HG02970 (cell line): ENCODE data around the gene SNX20.

ENCODE experiments used
- ATAC-seq: cut with Tn5 transposase; IDR thresholded peaks from one replicate; pipeline ENCODE4 v1.9.1; 2021; ENCODE audit warnings: mild to moderate bottlenecking, moderate library complexity, moderate number of reproducible peaks; ENCODE audit not compliant: unreplicated experiment, low FRiP score

SNX20 gene

DNA sequence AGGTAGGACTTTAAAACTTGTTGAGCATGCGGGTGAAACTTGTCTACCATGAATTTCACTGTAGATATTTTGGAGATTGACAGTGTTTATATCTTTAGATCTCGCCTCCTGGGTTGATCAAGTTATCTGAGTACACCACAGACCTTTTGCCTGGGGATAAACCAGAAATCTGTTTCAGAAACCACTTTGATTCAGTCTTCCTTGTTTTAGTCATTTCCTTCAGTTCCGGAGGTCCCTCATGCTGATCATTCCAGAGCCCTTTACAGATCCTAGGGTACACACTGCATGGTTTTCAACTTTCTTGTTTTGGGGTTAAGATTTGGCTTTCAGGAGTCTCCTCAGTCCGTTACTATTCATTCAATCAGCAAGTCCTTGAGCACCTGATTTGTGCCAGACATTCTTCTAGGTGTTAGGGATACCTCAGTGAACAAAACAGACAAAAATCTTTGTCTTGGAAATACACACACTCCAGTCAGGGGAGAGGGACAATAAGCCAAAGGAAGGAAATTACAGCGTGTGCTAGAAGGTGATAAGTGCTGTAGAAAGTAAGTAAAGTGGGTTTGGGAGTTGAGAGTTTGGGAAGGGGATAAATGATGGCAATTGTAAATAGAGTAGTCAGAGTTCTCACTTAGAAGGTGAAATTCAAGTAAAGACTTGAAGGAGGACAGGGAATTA, 24.5 kb upstream of the SNX20 start:
- ATAC-seq: no peak

GRCh38 chr16:50704245-50704644, 23.1 kb upstream of the SNX20 start:
- no peak for ATAC-seq

DNA sequence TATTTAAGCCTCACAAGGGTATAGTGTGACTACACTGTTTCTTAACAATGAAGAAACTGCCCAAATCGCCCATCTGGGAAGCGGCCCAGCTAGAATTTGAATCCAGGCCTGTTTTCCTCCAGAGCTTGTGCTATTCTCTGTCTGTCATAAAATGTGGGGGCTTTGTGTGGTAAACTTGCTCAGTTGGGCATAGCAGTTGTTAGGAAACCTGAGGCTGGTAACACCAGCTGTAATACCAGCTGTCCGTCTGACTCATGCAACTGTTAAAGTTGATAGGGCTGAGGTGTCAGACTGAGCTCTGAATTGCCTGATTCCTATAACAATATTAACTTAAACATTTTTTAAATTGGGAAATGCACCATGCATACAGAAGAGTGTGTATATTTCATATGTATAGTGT, 21.6 kb upstream of the SNX20 start:
- ATAC-seq: no peak

DNA sequence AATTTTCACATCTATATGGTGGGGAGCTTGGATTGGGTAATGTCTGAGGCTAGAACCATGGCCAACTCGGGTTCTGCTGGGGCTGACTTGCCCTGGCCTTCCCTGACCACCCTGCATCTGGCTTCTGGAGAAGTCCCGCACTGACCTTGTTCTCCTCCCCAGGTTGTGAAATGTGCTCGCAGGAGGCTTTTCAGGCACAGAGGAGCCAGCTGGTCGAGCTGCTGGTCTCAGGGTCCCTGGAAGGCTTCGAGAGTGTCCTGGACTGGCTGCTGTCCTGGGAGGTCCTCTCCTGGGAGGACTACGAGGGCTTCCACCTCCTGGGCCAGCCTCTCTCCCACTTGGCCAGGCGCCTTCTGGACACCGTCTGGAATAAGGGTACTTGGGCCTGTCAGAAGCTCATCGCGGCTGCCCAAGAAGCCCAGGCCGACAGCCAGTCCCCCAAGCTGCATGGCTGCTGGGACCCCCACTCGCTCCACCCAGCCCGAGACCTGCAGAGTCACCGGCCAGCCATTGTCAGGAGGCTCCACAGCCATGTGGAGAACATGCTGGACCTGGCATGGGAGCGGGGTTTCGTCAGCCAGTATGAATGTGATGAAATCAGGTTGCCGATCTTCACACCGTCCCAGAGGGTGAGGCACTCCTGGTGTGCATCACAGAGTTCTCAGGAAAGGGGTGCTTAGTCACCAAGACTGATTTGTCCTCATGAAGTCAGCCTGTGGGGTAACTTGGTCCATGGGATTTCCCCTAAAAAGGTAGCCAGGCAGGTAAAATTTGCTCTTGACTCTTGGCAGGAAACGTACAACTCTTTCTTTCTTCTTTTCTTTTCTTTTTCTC, 18.4 kb upstream of the SNX20 start:
- no peak for ATAC-seq

- peak; percentile 42 for ATAC-seq
Observed at GRCh38 chr16:50697881-50698767, 17.0 kb upstream of the SNX20 start.

DNA sequence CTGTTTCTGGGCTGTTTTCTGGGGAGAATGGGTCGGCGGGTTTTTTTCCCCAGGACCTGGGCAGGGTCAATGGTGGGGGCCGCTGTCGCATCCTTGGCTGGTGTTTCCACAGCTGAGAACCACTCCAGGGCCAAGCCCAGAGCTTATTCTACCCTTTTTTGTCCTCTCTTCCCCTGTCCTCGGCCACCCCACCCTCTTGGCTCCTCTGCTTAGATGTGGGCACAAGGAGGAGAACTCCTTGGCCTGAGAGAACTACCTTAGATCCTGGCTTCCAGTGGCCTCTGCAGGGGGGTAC, 16.3 kb upstream of the SNX20 start:
- no peak for ATAC-seq

DNA sequence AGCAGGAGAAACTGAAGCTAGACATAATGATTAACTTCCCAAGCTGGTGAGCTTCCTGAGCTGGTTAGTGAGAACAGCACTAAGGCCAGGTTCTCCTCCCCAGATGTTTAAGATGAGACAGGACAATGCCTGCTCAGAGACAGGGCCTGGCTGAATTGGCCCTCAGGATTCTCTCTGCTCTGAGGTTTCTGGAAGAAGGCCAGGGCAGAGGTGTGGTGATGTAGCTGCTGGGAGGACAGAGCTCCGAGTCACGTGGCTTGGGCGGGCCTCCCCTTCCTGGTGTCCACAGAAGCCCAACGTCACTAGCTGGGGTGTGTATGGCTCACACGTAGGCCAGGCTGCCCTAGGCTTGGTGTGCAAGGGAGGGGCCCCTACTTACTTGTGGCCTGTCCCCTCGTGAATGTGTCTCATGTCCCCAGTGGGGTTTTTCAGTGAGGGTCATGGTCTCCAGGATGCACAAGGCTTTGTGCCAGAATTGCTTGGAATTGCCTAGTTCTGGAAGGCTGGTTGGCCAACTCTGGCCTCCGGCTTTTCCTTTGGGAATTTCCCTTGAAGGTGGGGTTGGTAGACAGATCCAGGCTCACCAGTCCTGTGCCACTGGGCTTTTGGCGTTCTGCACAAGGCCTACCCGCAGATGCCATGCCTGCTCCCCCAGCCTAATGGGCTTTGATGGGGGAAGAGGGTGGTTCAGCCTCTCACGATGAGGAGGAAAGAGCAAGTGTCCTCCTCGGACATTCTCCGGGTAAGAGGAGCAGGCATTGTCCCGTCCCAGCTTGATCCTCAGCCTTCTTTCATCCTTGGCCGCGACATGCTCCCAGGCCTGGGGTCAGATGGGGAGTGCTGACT, 15.7 kb upstream of the SNX20 start:
- ATAC-seq: peak; percentile 38

DNA sequence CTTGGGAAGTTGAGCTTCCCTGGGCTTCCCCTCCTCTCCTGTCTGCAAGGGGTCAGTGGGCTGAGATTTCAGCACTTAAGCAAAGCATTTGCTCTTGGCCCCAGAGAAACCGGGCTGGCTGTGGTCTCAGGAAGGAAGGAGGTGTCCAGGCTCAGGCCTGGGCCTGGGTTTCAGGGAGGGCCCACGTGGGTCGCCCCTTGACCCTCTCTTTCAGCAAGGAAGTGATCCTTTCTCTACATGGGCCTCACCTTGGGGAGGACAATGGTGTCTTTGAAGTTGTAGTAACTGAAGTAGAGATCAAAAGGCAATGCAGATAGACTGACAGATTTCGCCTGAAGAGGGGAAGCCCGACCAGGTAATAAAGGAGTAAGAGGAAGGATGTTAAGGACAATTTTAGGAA, 15.0 kb upstream of the SNX20 start:
- ATAC-seq: no peak

DNA sequence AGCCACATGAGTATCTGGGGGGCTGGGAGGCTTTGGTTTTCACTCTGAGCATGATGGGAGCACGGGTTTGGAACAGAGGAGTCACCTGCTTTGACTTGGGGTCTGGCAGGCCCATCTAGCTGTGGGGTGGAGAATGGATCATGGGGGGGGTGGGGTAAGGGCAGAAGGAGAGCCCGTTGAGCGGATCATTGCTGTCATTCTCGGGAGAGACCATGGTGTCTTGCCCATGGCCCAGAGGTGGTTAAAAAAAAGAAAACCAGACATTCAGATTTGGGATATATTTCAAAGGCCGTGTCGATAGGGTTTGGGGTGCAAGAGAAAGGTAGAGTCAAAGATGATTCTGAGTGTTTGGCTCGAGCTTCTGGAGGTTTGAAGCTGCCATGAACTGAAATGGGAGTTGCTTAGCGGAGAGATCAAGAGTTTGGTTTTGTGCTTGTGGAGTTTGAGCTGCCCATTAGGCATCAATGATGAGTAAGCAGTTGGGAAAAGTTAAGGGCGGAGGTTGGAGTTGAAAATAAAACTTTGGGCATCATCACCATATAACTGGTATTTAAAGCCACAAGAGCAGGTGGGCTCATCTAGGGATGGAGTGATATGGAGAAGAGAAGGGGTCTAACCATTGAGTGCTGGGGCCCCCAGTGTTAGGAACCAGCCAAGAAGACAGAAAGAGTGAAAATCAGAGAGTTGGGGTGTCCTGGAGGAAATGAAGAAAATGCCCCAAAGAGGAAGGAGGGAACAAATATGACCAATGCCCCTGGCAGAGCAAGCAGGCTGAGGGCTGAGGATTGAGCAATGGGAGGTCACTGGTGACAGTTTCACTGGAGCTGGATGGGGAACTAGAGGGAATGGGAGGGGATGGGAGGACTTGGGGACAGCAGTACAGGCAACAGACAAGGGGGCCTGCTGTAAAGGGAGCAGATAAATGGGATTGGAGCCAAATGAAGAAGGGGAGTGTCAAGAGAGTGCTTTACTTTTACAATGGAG, 14.2 kb upstream of the SNX20 start:
- ATAC-seq: no peak

GRCh38 chr16:50694206-50694605, 13.1 kb upstream of the SNX20 start:
- ATAC-seq: no peak

DNA sequence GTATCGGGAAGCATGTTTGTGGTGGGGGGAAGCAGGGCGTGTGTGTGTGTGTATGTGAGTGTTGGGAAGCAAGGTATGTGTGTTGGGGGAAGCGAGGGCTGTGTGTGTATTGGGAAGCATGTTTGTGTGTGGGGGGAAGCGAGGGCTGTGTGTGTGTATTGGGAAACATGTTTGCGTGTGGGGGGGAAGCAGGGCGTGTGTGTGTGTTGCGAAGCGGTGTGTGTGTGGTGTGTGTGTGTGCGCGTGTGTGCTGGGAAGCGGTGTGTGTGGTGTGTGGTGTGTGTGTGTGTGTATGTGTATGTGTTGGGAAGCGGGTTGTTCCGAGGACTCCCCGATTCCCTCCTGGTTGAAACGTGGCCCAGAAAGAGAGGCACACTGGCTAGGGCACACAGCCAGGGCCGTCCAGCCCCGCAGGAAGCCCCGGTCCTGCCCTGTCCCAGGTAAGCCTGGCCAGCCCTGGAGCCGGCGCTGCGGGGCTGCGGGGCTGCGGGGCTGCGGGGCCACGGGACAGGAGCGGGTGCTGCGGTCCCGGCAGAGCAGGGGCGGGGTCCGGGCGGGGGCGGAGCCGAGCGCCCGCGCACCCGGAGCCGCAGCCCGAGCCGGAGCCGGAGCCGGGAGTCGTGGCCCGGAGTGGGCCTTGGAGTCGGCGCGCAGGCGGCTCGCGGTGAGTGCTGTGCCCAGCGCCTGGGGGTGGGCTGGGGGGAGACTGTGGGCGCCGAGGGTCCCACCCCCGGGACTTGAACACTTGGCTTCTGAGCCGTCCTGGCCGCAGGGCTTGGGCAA, 12.1 kb upstream of the SNX20 start, which contains the start of gene NOD2:
NOD2 (plus strand) TSS at position 608 of the 783 bp plus-strand sequence. CDS start 5,890 bp downstream, outside the sequence.
- no peak for ATAC-seq

DNA sequence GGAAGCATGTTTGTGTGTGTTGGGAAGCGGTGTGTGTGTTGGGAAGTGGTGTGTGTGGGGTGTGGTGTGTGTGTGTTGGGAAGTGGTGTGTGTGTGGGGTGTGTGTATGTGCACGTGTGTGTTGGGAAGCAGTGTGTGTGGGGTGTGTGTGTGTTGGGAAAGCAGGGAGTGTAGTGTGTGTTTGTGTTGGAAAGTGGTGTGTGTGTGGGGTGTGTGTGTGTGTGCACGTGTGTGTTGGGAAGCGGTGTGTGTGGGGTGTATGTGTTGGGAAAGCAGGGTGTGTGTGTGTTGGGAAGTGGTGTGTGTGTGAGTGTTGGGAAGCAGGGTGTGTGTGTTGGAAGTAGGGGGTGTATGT, 11.5 kb upstream of the SNX20 start:
- no peak for ATAC-seq

DNA sequence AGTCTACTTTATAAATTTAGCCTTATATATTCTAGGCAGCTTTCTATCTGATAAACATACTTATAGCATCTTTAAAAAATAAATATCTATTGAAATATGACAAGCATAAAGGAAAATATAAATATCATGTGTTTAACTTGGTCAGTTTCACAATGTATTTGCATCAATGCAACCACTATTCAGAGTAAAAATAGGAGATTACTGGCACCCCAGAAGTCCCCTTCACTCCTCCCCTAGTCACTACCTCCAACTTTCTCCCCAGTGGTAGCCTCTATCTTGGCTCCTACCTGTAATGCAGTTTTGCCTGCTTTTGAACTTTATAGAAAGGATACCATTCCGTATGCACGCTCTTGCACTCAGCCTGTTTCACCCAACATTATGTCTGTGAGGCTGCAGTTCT, 9.1 kb upstream of the SNX20 start:
- ATAC-seq: no peak

- ATAC-seq: no peak
Observed at GRCh38 chr16:50688867-50689266, 7.8 kb upstream of the SNX20 start.

DNA sequence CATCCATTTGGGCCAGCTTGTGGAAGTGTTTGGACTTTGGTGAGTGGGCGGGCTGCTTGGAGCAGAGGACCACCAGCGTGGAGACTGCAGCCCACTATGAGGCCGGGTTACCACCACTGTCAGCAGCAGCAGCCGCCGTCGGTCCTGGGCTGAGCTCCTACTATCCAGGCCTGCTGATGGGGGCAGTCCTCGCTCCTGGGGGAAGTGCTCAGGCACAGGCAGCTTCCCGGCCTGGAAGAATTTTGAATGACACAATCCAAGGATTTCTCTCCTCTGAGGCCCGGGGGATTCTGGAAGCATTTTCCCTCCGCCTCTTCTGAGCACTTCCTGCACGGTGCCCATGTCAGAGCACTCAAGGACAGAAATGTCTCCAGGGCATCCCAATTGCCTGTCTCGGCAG, 7.0 kb upstream of the SNX20 start:
- no peak for ATAC-seq

DNA sequence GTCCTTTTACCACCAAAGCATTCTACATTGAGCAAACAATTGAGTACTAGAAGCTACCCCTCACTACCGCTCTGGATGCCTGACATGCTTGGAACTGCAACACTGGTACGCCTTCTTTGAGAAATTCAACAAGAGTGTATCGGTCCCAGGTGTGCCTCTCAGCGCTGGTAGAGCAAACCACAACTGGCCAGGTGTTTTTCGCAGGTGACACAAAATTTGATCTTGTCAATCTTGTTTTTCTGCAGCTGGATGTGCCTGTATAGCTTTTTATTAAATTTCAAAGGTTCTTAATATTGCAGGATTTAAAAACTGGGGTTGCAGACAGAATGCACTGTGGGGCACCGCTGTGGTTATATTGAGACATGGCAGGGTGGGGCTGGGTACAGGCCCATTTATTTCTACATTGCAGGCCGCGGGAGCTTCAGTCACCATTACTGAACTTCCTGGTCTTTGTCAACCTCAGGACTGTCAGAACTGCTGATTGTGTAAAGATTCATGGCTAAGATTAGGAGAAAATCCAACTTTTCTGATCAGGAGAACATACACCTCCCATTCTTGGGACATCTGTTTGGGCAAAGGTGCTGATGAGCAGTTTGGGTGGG, 4.5 kb upstream of the SNX20 start:
- no peak for ATAC-seq

DNA sequence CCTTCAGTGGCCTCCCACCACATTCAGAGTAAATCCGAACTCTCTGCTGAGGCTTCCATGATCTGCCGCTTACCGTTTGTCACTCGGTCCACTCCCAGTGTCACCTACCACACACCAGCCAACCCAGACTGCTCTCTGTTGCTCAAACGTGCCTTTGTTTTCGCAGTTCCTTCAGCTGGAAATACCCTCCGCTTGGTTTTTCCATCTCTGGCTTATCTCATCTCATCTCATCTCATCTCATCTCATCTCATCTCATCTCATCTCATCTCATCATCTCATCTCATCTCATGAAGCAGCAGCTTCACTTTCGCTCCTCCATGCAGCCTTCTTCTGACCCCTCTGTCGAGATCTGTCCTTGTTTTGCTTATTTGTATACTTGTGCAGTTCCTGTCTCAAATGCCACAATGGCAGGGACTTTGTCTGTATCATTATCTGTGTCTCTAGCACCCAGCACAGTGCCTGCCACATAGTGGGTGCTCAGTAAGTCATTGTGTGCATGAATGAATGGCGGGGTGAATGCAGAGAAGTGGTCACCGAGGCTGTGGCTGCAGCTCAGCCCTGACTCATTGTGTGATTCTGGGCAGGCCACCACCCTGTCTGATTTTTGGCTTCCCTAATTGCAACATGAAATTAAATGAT, 3.8 kb upstream of the SNX20 start:
- ATAC-seq: no peak
